Fibroblast of the conjunctiva (primary cell): Measurements from ENCODE around the gene KCNA4.
"Not testable (repeated sequence)": the region's sequence is repeated elsewhere in the genome, so short reads cannot be mapped to it uniquely, and the experiment has no call there.

Source experiments
- DNase-seq: peaks from one replicate; pipeline ENCODE4 v3.0.0-alpha.2; 2010; ENCODE audit warnings: low read depth

KCNA4 gene

DNA sequence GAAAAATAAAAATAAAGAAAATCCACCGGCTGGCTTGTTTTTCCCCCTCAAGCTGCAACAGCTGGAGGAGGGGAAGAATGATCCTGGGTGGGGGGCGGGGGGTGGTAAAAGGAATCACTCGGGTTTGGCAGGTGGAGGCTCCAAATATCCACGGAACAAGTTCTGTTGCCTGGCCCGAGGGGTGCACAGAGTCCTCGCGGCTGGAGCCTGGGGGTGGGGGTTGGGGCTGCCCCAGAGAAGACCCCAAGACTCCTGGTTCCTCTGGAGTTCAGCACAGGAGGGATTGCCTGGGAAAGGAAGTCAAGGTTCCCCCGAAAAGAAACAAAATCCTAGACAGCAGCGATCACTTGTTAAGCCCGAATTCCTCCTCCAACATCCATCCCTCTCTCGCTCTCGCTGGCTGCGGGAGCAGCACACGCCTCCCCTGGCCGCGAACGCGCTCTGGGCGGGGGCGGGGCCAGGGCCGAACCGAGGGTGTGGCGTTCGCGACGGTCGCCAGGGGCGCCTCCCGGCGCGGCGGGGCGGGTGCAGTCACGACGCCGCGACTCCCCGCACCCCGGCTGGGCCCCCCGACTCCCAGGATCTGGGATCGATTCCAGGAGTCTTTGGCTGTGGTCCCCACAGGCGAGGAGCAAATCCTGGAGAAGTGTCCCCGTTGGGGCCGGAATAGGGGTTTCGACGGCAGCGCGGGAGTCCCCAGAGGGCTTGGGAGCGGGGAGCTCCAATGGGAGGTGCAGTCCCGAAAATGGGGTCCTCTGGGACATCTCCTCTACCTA lies at the start of gene KCNA4:
TSS of gene KCNA4 (minus strand) at position 443 of the 776 bp plus-strand sequence. CDS start 4,352 bp downstream, outside the sequence.
- no peak for DNase-seq

GRCh38 chr11:30062103-30062502 lies 45.3 kb upstream of the KCNA4 start:
- no peak for DNase-seq

DNA sequence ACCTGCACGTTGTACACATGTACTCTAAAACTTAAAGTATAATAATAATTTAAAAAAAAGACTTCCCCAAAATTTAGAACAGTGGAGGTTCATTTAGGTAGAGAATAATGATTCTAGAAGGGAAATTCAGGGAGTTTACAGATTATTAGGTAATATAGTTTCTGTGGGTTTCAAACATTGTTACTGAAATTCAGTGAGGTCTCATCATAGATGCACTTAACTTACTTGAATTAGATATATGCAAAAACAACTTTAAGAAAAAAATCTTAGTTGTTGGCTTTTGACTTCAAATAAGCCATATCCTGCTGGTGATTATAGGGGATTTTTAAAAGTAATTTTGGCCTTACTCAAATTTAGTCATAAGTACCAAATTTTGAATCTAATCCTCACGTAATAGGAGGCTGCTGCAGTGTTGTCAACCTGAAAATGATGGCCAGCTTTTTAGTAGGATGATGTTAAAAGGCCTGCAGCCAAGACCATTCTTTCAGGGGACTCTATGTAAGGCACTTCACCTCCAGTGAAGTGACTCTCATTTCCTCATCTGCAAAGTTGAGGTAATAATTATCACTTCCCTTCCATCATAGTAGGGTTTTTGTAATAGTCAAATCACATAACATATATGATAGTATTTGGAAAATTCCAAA lies 42.5 kb upstream of the KCNA4 start:
- no peak for DNase-seq

- DNase-seq: no peak
Observed at GRCh38 chr11:30049214-30049613, 32.4 kb upstream of the KCNA4 start.

DNA sequence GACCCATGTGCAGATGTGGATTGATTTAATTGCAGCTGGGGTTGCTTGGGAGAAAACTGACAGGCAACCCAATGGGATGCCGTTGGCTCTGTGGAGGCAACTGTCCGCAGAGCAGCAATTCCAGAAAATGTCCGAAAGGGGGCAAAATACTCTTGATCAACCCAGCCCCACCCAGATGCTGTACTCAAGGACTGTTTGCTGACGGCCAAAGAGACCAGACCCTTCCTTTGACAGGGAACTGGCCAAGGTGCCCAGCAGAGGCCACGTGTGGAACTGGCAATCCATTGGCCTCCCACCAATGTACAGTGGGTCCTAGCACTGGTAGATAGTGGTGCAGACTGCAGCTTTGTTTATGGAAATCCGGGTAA lies 29.7 kb upstream of the KCNA4 start:
- DNase-seq: no peak

DNA sequence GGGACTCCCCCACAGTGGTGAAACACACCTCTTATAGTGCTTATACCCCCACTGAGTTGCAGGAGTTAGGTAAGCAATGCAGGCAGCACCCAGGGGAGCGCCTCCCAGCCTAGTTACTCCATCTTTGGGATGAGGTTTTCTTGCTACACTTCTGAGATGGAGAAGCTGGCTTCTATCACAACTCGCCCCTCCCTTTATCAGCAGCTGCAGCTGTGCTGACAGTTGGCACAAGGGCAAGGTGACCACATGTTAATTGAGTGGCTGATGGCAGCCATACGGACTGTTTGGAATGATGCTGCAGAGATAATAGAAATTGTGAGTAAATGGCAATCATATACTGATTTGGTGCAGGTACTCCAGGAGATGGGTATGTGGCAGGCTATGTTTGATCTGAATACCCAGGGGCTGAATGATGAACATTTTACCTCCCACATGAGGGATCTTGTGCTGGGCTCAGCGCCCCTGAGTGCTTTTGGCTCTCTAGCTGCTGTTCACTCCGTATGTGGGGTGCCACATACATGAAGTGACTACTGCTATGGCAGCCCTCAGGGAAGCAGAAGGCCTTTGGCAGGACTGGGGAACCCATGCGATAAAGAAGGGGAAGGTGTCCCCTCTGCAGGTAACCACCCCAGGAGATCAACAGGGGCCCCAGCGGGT lies 29.2 kb upstream of the KCNA4 start:
- no peak for DNase-seq

DNA sequence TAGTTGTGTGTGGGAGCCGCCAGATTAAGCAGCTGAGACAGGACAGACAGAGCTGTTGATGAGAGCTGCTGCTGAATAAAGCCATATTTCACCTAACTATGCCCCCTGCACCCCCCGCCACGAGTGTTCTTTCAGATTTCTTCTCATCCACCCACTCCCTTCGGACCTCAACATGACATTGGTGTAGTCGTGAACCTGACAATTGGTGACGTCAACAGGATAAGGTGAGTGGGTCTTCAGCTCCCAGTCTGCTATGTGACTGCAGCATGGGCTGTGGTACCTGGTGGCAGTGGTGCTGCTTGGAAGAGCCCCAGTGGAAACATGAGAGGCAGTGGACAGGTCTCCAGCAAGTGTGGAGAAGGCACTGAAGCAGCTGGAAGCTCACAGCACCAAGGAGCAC lies 28.3 kb upstream of the KCNA4 start:
- DNase-seq: no peak

DNA sequence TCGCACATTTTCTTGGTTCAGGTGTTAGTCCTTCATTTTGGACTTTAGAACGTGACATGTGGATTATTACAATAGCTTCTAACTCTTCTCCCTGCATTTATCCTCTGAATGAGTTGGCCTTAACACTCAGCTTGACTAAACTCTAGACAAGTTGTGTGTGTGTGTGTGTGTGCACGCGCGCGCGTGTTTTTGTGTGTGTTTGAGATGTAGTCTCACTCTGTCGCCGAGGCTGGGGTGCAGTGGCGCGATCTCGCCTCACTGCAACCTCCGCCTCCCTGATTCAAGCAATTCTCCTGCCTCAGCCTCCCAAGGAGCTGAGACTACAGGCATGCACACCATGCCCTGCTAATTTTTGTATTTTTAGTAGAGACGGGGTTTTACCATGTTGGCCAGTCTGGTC lies 24.3 kb upstream of the KCNA4 start:
- DNase-seq: no peak

DNA sequence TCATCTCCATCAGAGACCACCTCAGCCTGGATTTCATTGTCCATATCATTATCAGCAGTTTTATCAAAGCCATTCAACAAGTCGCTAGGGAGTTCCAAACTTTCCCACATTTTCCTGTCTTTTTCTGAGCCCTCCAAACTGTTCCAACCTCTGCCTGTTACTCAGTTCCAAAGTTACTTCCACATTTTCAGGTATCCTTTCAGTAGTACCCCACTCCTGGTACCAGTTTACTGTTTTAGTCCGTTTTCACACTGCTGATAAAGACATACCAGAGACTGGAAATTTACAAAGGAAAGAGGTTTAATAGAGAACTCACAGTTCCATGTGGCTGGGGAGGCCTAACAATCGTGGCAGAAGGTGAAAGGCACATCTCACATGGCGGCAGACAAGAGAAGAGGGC lies 17.9 kb upstream of the KCNA4 start:
- not testable (repeated sequence) for DNase-seq

- not testable (repeated sequence) for DNase-seq
Observed at GRCh38 chr11:30034166-30034565, 17.3 kb upstream of the KCNA4 start.

GRCh38 chr11:30025396-30026139 lies 8.7 kb upstream of the KCNA4 start:
- no peak for DNase-seq

- no peak for DNase-seq
Observed at GRCh38 chr11:30023074-30023473, 6.2 kb upstream of the KCNA4 start.

- DNase-seq: no peak
Observed at GRCh38 chr11:30019481-30019880, 2.7 kb upstream of the KCNA4 start.

DNA sequence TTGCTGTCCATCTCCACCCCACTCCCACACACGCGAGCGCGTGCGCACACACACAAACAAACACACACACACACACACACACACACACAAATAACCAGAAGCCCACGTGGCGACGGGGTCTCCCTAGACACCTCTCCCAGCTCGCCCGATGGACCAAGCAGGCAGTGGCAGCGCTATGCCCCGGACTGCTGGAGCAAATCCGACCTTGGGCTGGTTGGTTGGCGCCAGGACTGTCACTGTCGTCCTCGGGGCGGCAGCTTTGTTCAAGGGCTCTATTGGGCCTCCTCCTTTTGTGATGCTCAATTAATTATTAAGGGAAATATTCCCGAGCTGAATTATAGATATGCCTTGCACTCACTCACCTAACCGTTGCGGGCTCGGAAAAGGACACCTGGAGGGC lies 1.7 kb upstream of the KCNA4 start:
- no peak for DNase-seq

- DNase-seq: no peak
Observed at GRCh38 chr11:30017445-30017895, 640 bp upstream of the KCNA4 start.

GRCh38 chr11:30015725-30016412 lies 961 bp downstream of the KCNA4 start:
- DNase-seq: no peak

- DNase-seq: no peak
Observed at GRCh38 chr11:30012346-30012745, 4.5 kb downstream of the KCNA4 start.

- DNase-seq: no peak
Observed at GRCh38 chr11:30009060-30009459, 7.8 kb downstream of the KCNA4 start.

DNA sequence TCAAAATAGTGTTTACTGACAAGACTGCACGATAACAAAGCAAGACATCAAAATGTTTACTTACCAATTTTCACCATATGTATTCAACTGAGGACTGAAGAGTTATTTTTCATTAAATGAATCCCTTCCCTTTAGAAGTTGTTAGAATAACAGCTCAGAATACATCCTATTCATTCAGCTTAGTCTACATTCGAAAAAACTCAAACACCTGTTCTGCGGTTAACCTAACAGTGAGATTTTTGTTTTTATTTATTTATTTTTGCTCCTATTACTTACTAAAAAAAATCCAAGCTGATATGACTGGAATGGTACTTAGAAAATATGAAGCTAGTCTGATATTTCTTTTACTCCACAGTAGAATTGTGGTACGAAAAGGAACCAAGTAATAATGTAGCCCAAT lies 10.0 kb downstream of the KCNA4 start:
- no peak for DNase-seq

GRCh38 chr11:30002157-30002785 lies 14.6 kb downstream of the KCNA4 start:
- no peak for DNase-seq

DNA sequence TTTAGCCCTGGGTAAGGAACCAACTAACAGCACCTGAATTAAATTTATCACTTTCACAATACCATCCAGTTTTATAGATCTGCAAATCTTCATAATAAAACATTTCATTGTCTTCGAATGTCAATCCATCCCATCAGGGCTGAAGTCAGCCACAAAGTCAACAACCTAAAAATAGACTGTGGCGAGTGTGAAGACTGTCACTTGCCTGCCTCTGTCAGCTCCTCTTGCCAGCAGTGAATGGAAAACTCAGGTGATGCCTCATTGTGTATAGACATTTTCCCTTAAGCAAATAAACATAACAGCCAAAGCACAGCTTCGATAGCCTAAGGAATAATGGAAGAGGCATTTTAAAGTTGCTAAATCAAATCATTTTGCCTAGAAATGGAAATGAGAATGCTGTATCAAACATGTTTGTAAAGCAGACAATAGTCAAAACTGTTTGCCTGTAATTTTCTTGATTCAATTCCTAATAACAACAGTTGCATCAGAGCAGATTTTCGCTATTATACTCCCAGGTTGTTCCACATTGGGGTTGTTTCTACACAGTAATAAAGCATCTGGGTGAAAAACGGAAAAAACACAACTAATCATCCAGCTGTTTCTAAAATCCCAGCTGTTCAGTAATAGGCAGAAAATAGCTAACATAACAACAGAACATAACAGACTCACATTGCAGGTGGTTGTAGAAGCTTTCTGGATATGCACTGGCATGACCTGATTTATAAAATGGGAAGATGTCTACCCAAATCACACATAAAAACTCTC lies 15.7 kb downstream of the KCNA4 start:
- no peak for DNase-seq
